DOHH2 (cell line): ENCODE data around the gene AP4B1.

ENCODE experiments used
- H3F3A ChIP-seq: fragments of 200-600 bp; sonication (generic), shearing (Covaris generic); 2 replicates; pipeline ENCODE4 v1.6.0; 2016; ENCODE audit warnings: antibody characterized with exemption, mild to moderate bottlenecking; ENCODE audit not compliant: control insufficient read depth, insufficient read depth
- H3K27ac ChIP-seq: fragments of 200-600 bp; sonication (generic); 2 replicates; pipeline ENCODE4 v1.5.1; 2014; ENCODE audit warnings: low read depth, mild to moderate bottlenecking, low read length, moderate library complexity
- H3K27me3 ChIP-seq: fragments of 200-600 bp; sonication (generic); 2 replicates; pipeline ENCODE4 v1.6.1; 2014; ENCODE audit warnings: mild to moderate bottlenecking, low read length, mixed read lengths; ENCODE audit not compliant: control insufficient read depth
- H3K36me3 ChIP-seq: fragments of 200-600 bp; sonication (generic); 2 replicates; pipeline ENCODE4 v1.6.1; 2014; ENCODE audit warnings: mild to moderate bottlenecking, low read length, moderate library complexity, mixed read lengths; ENCODE audit not compliant: control insufficient read depth
- H3K4me1 ChIP-seq: fragments of 200-600 bp; sonication (generic); 2 replicates; pipeline ENCODE4 v1.6.1; 2014; ENCODE audit warnings: mild to moderate bottlenecking, low read length, mixed read lengths; ENCODE audit not compliant: control insufficient read depth
- H3K4me2 ChIP-seq: fragments of 200-600 bp; sonication (generic); 2 replicates; pipeline ENCODE4 v1.6.0; 2014; ENCODE audit warnings: mild to moderate bottlenecking, low read length, moderate library complexity
- H3K4me3 ChIP-seq: fragments of 200-600 bp; sonication (generic); 2 replicates; pipeline ENCODE4 v1.5.1; 2014; ENCODE audit warnings: mild to moderate bottlenecking, low read length, mixed read lengths
- H3K79me2 ChIP-seq: fragments of 200-600 bp; sonication (generic); 2 replicates; pipeline ENCODE4 v1.6.1; 2014; ENCODE audit warnings: mild to moderate bottlenecking, low read length, mixed read lengths; ENCODE audit not compliant: control insufficient read depth
- H3K9me2 ChIP-seq: fragments of 200-600 bp; sonication (generic); replicated peaks from 2 replicates; pipeline ENCODE4 v1.6.1; 2014; ENCODE audit warnings: mild to moderate bottlenecking, low read length, mixed read lengths; ENCODE audit not compliant: control insufficient read depth
- H3K9me3 ChIP-seq: fragments of 200-600 bp; sonication (generic); 2 replicates; pipeline ENCODE4 v1.6.1; 2014; ENCODE audit warnings: antibody characterized with exemption, low read length, mixed read lengths; ENCODE audit not compliant: control insufficient read depth, insufficient read depth
- H4K20me1 ChIP-seq: fragments of 200-600 bp; sonication (generic); 2 replicates; pipeline ENCODE4 v1.6.0; 2014; ENCODE audit warnings: low read depth, mild to moderate bottlenecking, antibody characterized with exemption, low read length, moderate library complexity; ENCODE audit not compliant: control insufficient read depth, insufficient read depth
- EZH2phosphoT487 ChIP-seq: fragments of 200-600 bp; sonication (generic); IDR thresholded peaks from 2 replicates; pipeline ENCODE4 v1.6.1; 2017; ENCODE audit warnings: borderline replicate concordance, mild to moderate bottlenecking, antibody characterized with exemption, low read length, moderate library complexity, mixed read lengths
- TF ChIP-seq, protein P1 (sequence below): fragments of 200-600 bp; sonication (generic); IDR thresholded peaks from one replicate; pipeline ENCODE4 v1.5.1; 2014; ENCODE audit warnings: antibody characterized with exemption, mild to moderate bottlenecking, low read depth, low read length; ENCODE audit not compliant: poor library complexity, severe bottlenecking

Gene AP4B1

DNA sequence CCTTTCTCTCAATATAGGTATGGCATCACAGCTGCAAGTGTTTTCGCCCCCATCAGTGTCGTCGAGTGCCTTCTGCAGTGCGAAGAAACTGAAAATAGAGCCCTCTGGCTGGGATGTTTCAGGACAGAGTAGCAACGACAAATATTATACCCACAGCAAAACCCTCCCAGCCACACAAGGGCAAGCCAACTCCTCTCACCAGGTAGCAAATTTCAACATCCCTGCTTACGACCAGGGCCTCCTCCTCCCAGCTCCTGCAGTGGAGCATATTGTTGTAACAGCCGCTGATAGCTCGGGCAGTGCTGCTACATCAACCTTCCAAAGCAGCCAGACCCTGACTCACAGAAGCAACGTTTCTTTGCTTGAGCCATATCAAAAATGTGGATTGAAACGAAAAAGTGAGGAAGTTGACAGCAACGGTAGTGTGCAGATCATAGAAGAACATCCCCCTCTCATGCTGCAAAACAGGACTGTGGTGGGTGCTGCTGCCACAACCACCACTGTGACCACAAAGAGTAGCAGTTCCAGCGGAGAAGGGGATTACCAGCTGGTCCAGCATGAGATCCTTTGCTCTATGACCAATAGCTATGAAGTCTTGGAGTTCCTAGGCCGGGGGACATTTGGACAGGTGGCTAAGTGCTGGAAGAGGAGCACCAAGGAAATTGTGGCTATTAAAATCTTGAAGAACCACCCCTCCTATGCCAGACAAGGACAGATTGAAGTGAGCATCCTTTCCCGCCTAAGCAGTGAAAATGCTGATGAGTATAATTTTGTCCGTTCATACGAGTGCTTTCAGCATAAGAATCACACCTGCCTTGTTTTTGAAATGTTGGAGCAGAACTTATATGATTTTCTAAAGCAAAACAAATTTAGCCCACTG lies 36.0 kb upstream of the AP4B1 start:
- Histone ChIP-seq H4K20me1 (peaks cover 6% of the 10 kb centered on the region; the same call in 1 of the 2 replicates), H3K4me1 (peaks cover 35% of the 10 kb centered on the region), H3K27ac (no peak overlapping the region), H3K27me3 (no peaks in the 10 kb centered on the region), H3K36me3 (peaks cover 44% of the 10 kb centered on the region), H3F3A (peaks cover 7% of the 10 kb centered on the region; the same call in 1 of the 2 replicates), H3K79me2 (peaks cover 87% of the 10 kb centered on the region), H3K4me3 (no peak overlapping the region), H3K9me3 (peaks cover 10% of the 10 kb centered on the region; the same call in 1 of the 2 replicates), H3K4me2 (no peak overlapping the region), H3K9me2 (no peaks in the 10 kb centered on the region)
- TF ChIP-seq EZH2phosphoT487, result no peak

DNA sequence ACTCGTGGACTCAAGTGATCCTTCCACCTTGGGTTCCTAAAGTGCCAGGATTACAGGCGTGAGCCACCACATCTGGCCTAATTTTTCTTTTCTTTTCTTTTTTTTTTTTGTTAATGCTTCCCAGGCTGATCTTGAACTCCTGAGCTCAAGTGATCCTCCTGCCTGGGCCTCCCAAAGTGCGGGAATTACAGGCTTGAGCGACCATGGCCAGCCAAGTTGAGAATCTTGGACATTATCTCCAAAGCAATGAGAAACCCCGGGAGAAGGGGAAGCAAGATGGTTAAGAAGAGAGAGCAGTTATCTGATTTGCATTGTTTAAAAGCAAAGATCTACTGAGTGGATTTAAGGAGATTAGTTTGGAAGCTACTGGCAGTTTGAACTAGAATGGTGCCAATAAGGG lies 33.6 kb upstream of the AP4B1 start:
- no peak overlapping the region for H3K27ac ChIP-seq
- H3K79me2 ChIP-seq, result peaks cover 92% of the 10 kb centered on the region
- H3K27me3 ChIP-seq, result no peaks in the 10 kb centered on the region
- H3K9me3 ChIP-seq, result no peaks in the 10 kb centered on the region
- H3K4me2 ChIP-seq, result no peak overlapping the region
- peaks cover 12% of the 10 kb centered on the region; the same call in 1 of the 2 replicates for H4K20me1 ChIP-seq
- H3F3A ChIP-seq, result peaks cover 6% of the 10 kb centered on the region; the same call in 1 of the 2 replicates
- no peaks in the 10 kb centered on the region for H3K9me2 ChIP-seq
- H3K4me1 ChIP-seq, result peaks cover 30% of the 10 kb centered on the region
- H3K36me3 ChIP-seq, result peaks cover 33% of the 10 kb centered on the region
- no peak overlapping the region for H3K4me3 ChIP-seq
- TF ChIP-seq EZH2phosphoT487, result no peak
- TF ChIP-seq, protein P1, sequence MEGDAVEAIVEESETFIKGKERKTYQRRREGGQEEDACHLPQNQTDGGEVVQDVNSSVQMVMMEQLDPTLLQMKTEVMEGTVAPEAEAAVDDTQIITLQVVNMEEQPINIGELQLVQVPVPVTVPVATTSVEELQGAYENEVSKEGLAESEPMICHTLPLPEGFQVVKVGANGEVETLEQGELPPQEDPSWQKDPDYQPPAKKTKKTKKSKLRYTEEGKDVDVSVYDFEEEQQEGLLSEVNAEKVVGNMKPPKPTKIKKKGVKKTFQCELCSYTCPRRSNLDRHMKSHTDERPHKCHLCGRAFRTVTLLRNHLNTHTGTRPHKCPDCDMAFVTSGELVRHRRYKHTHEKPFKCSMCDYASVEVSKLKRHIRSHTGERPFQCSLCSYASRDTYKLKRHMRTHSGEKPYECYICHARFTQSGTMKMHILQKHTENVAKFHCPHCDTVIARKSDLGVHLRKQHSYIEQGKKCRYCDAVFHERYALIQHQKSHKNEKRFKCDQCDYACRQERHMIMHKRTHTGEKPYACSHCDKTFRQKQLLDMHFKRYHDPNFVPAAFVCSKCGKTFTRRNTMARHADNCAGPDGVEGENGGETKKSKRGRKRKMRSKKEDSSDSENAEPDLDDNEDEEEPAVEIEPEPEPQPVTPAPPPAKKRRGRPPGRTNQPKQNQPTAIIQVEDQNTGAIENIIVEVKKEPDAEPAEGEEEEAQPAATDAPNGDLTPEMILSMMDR, result no peak

GRCh38 chr1:113937146-113937545 lies 32.5 kb upstream of the AP4B1 start:
- Histone ChIP-seq H3K79me2 (peaks cover 95% of the 10 kb centered on the region), H3K9me3 (no peaks in the 10 kb centered on the region), H3K4me2 (no peak overlapping the region), H3K9me2 (no peaks in the 10 kb centered on the region), H3K4me1 (peaks cover 30% of the 10 kb centered on the region), H3K27me3 (no peaks in the 10 kb centered on the region), H3K4me3 (no peak overlapping the region), H4K20me1 (peaks cover 12% of the 10 kb centered on the region; the same call in 1 of the 2 replicates), H3K27ac (no peak overlapping the region), H3F3A (peaks cover 6% of the 10 kb centered on the region; the same call in 1 of the 2 replicates), H3K36me3 (peaks cover 25% of the 10 kb centered on the region)
- TF ChIP-seq EZH2phosphoT487, result no peak
- TF ChIP-seq, protein P1, result no peak

DNA sequence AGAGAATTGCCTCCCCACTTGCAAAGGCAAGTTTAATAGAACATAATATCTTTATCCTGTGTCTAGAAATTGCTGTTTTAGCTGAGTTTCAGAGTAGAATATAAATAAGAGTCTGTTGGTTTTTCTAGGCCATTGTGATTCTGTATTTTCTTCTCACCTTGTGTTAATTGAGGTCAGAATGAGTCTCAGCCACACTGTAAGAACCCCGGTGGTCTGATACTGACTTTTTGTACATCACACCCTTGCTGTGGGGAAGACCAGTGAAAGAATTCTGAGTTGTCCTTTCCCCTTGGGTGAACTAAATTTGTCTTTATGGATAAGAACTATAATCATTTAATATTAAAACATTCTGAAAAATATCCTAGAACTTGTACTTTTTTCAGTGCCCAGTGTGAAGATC lies 31.4 kb upstream of the AP4B1 start:
- peaks cover 41% of the 10 kb centered on the region for H3K4me1 ChIP-seq
- H3K27me3 ChIP-seq, result no peaks in the 10 kb centered on the region
- H3K9me3 ChIP-seq, result no peaks in the 10 kb centered on the region
- H3K9me2 ChIP-seq, result no peaks in the 10 kb centered on the region
- no peak overlapping the region for H3K4me3 ChIP-seq
- H3K27ac ChIP-seq, result no peak overlapping the region
- H4K20me1 ChIP-seq, result peaks cover 15% of the 10 kb centered on the region; the same call in 1 of the 2 replicates
- H3K79me2 ChIP-seq, result peaks cover 100% of the 10 kb centered on the region
- H3K4me2 ChIP-seq, result no peak overlapping the region
- TF ChIP-seq, protein P1, result no peak
- no peak for TF ChIP-seq EZH2phosphoT487
- H3F3A ChIP-seq, result peaks cover 6% of the 10 kb centered on the region
- peaks cover 20% of the 10 kb centered on the region for H3K36me3 ChIP-seq
